ENCODE data around the gene SLC47A1. TPM values are rescaled to one million over a fixed set of nuclear protein-coding genes. Genes with fewer than 3 reads are reported as not detected.

SLC47A1 gene
- polyA plus RNA-seq, 1 donor (not counting 4 experiments of a cell fraction or from before 2014, with no cell fraction given): 0.07 TPM

DNA sequence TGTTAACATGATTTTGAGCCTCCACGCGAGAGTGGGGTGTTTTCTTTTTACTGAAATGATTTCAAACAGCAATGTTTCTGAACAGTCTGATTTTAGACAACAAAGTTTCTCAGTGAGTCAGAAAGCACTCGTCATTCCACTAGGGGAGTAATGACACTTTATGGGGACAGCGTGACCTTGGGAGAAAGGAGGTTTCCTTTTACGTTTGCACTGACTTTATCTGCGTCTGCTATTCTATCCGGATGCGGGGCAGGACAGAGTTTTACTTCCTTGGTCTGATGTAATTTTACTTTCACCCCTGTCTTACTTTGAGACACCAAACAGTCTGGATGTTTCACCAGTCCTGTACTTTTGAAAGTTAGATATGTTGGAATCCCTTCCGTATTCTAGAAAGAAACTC, 20.7 kb downstream of the SLC47A1 start:
- H3K36me3 ChIP-seq (ENCODE audit: control insufficient read depth in 2 of 2, extremely low read depth in 1 of 2, insufficient read depth in 2 of 2, low read length in 2 of 2): no peaks in the 10 kb centered on the region
- H3K9ac ChIP-seq (ENCODE audit: control insufficient read depth, extremely low read depth, insufficient read depth, low read length): no peak overlapping the region
- no peak for FAIRE-seq
- H3K4me3 ChIP-seq (ENCODE audit: control insufficient read depth in 2 of 3, extremely low read depth in 1 of 3, insufficient read depth in 2 of 3, low read depth in 1 of 3, low read length in 3 of 3): no peak overlapping the region
- H3K79me2 ChIP-seq (ENCODE audit: control insufficient read depth, insufficient read depth, low read length): no peaks in the 10 kb centered on the region
- no peak for TF ChIP-seq EZH2 (IDR thresholded peaks at IDR 0.05; ENCODE audit: low read length)
- TF ChIP-seq, protein P1, sequence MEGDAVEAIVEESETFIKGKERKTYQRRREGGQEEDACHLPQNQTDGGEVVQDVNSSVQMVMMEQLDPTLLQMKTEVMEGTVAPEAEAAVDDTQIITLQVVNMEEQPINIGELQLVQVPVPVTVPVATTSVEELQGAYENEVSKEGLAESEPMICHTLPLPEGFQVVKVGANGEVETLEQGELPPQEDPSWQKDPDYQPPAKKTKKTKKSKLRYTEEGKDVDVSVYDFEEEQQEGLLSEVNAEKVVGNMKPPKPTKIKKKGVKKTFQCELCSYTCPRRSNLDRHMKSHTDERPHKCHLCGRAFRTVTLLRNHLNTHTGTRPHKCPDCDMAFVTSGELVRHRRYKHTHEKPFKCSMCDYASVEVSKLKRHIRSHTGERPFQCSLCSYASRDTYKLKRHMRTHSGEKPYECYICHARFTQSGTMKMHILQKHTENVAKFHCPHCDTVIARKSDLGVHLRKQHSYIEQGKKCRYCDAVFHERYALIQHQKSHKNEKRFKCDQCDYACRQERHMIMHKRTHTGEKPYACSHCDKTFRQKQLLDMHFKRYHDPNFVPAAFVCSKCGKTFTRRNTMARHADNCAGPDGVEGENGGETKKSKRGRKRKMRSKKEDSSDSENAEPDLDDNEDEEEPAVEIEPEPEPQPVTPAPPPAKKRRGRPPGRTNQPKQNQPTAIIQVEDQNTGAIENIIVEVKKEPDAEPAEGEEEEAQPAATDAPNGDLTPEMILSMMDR (optimal IDR thresholded peaks at IDR 0.05 in 1 of 3, IDR thresholded peaks at IDR 0.05 in 1 of 3, conservative IDR thresholded peaks at IDR 0.05 in 1 of 3; ENCODE audit: extremely low read depth in 1 of 3, insufficient read depth in 2 of 3, low read length in 3 of 3): no peak
- H3K9me1 ChIP-seq (ENCODE audit: control insufficient read depth, extremely low read depth, insufficient read depth, low read length): no peaks in the 10 kb centered on the region
- no peak overlapping the region for H3K27ac ChIP-seq (ENCODE audit: control insufficient read depth, insufficient read depth, low read length)
- peaks cover 14% of the 10 kb centered on the region for H3K27me3 ChIP-seq (ENCODE audit: control insufficient read depth, extremely low read depth, insufficient read depth, low read length)
- H2AFZ ChIP-seq (ENCODE audit: control insufficient read depth, low read length): no peak overlapping the region
- no peak overlapping the region for H3K4me2 ChIP-seq (ENCODE audit: control insufficient read depth, extremely low read depth, insufficient read depth, low read depth, low read length)
- dilution Hi-C loops (cut with MboI; ENCODE audit: extremely low pct_ligation_motif_present, low sequenced_read_pairs): no loop called here
- no peaks in the 10 kb centered on the region for H3K9me3 ChIP-seq (ENCODE audit: control insufficient read depth, low read depth, low read length)
- H4K20me1 ChIP-seq (ENCODE audit: control insufficient read depth, extremely low read depth, insufficient read depth, low read length): no peaks in the 10 kb centered on the region
- H3K4me1 ChIP-seq (ENCODE audit: control insufficient read depth, extremely low read depth, insufficient read depth, low read length): no peaks in the 10 kb centered on the region
- DNase-seq (ENCODE audit: low read depth, low spot score): no peak

DNA sequence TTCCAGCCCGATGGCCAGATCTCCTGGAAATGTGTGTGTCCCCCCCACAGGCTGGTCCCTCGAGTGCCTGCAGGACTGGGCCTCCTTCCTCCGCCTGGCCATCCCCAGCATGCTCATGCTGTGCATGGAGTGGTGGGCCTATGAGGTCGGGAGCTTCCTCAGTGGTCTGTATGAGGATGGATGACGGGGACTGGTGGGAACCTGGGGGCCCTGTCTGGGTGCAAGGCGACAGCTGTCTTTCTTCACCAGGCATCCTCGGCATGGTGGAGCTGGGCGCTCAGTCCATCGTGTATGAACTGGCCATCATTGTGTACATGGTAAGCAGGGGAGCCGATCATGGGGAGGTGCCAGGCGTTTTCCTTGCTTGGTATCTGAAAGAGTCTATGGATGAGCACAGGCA, 22.1 kb downstream of the SLC47A1 start:
- no peaks in the 10 kb centered on the region for H3K9me1 ChIP-seq (ENCODE audit: control insufficient read depth, extremely low read depth, insufficient read depth, low read length)
- TF ChIP-seq, protein P1 (optimal IDR thresholded peaks at IDR 0.05 in 1 of 3, IDR thresholded peaks at IDR 0.05 in 1 of 3, conservative IDR thresholded peaks at IDR 0.05 in 1 of 3; ENCODE audit: extremely low read depth in 1 of 3, insufficient read depth in 2 of 3, low read length in 3 of 3): no peak
- TF ChIP-seq EZH2 (IDR thresholded peaks at IDR 0.05; ENCODE audit: low read length): no peak
- H3K9me3 ChIP-seq (ENCODE audit: control insufficient read depth, low read depth, low read length): no peaks in the 10 kb centered on the region
- H3K4me2 ChIP-seq (ENCODE audit: control insufficient read depth, extremely low read depth, insufficient read depth, low read depth, low read length): no peak overlapping the region
- no peaks in the 10 kb centered on the region for H3K36me3 ChIP-seq (ENCODE audit: control insufficient read depth in 2 of 2, extremely low read depth in 1 of 2, insufficient read depth in 2 of 2, low read length in 2 of 2)
- no peaks in the 10 kb centered on the region for H4K20me1 ChIP-seq (ENCODE audit: control insufficient read depth, extremely low read depth, insufficient read depth, low read length)
- FAIRE-seq (no peak), DNase-seq (ENCODE audit: low read depth, low spot score) (no peak)
- no peak overlapping the region for H3K9ac ChIP-seq (ENCODE audit: control insufficient read depth, extremely low read depth, insufficient read depth, low read length)
- H3K27ac ChIP-seq (ENCODE audit: control insufficient read depth, insufficient read depth, low read length): no peak overlapping the region
- H3K4me3 ChIP-seq (ENCODE audit: control insufficient read depth in 2 of 3, extremely low read depth in 1 of 3, insufficient read depth in 2 of 3, low read depth in 1 of 3, low read length in 3 of 3): no peak overlapping the region
- H3K79me2 ChIP-seq (ENCODE audit: control insufficient read depth, insufficient read depth, low read length): no peaks in the 10 kb centered on the region
- H2AFZ ChIP-seq (ENCODE audit: control insufficient read depth, low read length): no peak overlapping the region
- dilution Hi-C loops (cut with MboI; ENCODE audit: extremely low pct_ligation_motif_present, low sequenced_read_pairs): no loop called here
- H3K27me3 ChIP-seq (ENCODE audit: control insufficient read depth, extremely low read depth, insufficient read depth, low read length): peaks cover 22% of the 10 kb centered on the region
- no peaks in the 10 kb centered on the region for H3K4me1 ChIP-seq (ENCODE audit: control insufficient read depth, extremely low read depth, insufficient read depth, low read length)
